GM12878 (cell line): ENCODE measurements around the gene RCC1. TPM values are rescaled to one million over a fixed set of nuclear protein-coding genes. Genes with fewer than 3 reads are reported as not detected.

Source experiments
- ATAC-seq: fragments of 200-7000 bp; cut with Tn5 transposase; 3 replicates; pipeline ENCODE4 v1.9.1; 2020; ENCODE audit warnings: mild to moderate bottlenecking, moderate library complexity
- BruUV-seq: library from RNA; stranded (reverse); fragments of 400-500 nt; replicated peaks from 2 replicates; lab custom pipeline; 2021; lab: Mats Ljungman, UMichigan
- CTCF ChIA-PET: fragments of 300-600 bp; sonication (Branson Sonifier 250); formaldehyde crosslinking; extraction: SDS; loops from one replicate; lab custom pipeline; 2021; ENCODE audit warnings: inconsistent platforms; lab: Yijun Ruan, JAX
- POLR2A ChIA-PET: fragments of 350-600 bp; formaldehyde crosslinking; extraction: SDS; loops from one replicate; lab custom pipeline; 2021; ENCODE audit warnings: inconsistent platforms; lab: Charles Lee
- RAD21 ChIA-PET: fragments of 300-600 bp; sonication (Branson Sonifier 250); formaldehyde crosslinking; loops from one replicate; lab custom pipeline; 2023; ENCODE audit warnings: antibody characterized with exemption; ENCODE audit not compliant: unreplicated experiment; lab: Charles Lee
- SMC1A ChIA-PET: fragments of 300-600 bp; sonication (Branson Sonifier 250); formaldehyde crosslinking; loops from one replicate; lab custom pipeline; 2023; ENCODE audit not compliant: unreplicated experiment, uncharacterized antibody; lab: Charles Lee
- DNase-seq: peaks from one replicate; pipeline ENCODE4 v3.0.0-alpha.2; 2011; ENCODE audit warnings: low read depth, low spot score
- FAIRE-seq: peaks from 3 replicates; lab custom pipeline; 2011; peaks lifted over from hg19 to GRCh38; lab: Jason Lieb, UNC
- H2AFZ ChIP-seq: 2 replicates; pipeline ENCODE4 v1.6.0; 2011; ENCODE audit warnings: low read depth, low read length, control low read depth; ENCODE audit not compliant: control insufficient read depth
- H3K27ac ChIP-seq: 2 replicates; pipeline ENCODE4 v1.5.1; 2011; ENCODE audit warnings: control low read depth; ENCODE audit not compliant: control insufficient read depth, insufficient read depth
- H3K27me3 ChIP-seq, 2 experiments: replicated peaks in 1 of 2; 2 replicates each; pipeline versions ENCODE4 v1.6.0 to v1.6.1; 2011; ENCODE audit warnings: low read length in 1 of 2; ENCODE audit not compliant: control insufficient read depth in 2 of 2, insufficient read depth in 2 of 2
- H3K36me3 ChIP-seq, 2 experiments: 2 replicates each; pipeline ENCODE4 v1.5.1; 2011; ENCODE audit warnings: low read length in 1 of 2; ENCODE audit not compliant: control insufficient read depth in 2 of 2, insufficient read depth in 2 of 2
- H3K4me1 ChIP-seq: 2 replicates; pipeline ENCODE4 v1.6.1; 2011; ENCODE audit warnings: mild to moderate bottlenecking, low read length, moderate library complexity, mixed read lengths; ENCODE audit not compliant: control insufficient read depth, insufficient read depth
- H3K4me2 ChIP-seq: 2 replicates; pipeline ENCODE4 v1.6.0; 2011; ENCODE audit warnings: control low read depth; ENCODE audit not compliant: control insufficient read depth, insufficient read depth
- H3K4me3 ChIP-seq: fragments of 200-600 bp; sonication (generic); 2 replicates; pipeline ENCODE4 v1.5.1; 2016
- H3K79me2 ChIP-seq: 2 replicates; pipeline ENCODE4 v1.6.0; 2011; ENCODE audit warnings: low read length; ENCODE audit not compliant: control insufficient read depth, insufficient read depth
- H3K9ac ChIP-seq: 2 replicates; pipeline ENCODE4 v1.8.0; 2011; ENCODE audit warnings: low read length, control low read depth, mixed read lengths; ENCODE audit not compliant: control insufficient read depth, insufficient read depth
- H3K9me3 ChIP-seq: replicated peaks from 3 replicates; pipeline ENCODE4 v1.5.1; 2011; ENCODE audit warnings: mild to moderate bottlenecking, low read length; ENCODE audit not compliant: control insufficient read depth, insufficient read depth
- H4K20me1 ChIP-seq: 2 replicates; pipeline ENCODE4 v1.6.0; 2011; ENCODE audit not compliant: control insufficient read depth, insufficient read depth
- CREB1 ChIP-seq: IDR thresholded peaks from 2 replicates; pipeline ENCODE4 v1.6.1; 2012; ENCODE audit warnings: low read depth, mild to moderate bottlenecking, inconsistent platforms
- CREM ChIP-seq: IDR thresholded peaks from 2 replicates; pipeline ENCODE4 v1.6.1; 2014; ENCODE audit warnings: antibody characterized with exemption, low read depth
- EGR1 ChIP-seq, 2 experiments: IDR thresholded peaks; 1 replicate in 1 of 2; 2 replicates in 1 of 2; pipeline ENCODE4 v1.6.1; 2011 to 2012; ENCODE audit warnings: low read depth in 2 of 2, low read length in 2 of 2, borderline replicate concordance in 1 of 2, mild to moderate bottlenecking in 1 of 2, moderate library complexity in 1 of 2
- GABPA ChIP-seq: IDR thresholded peaks from 2 replicates; pipeline ENCODE4 v1.6.1; 2014; ENCODE audit warnings: antibody characterized with exemption, low read depth, mild to moderate bottlenecking, inconsistent platforms
- MYB ChIP-seq: fragments of 150-350 bp; IDR thresholded peaks from 2 replicates; pipeline ENCODE4 v1.6.1; 2014; ENCODE audit warnings: mild to moderate bottlenecking, low read depth, low read length, borderline replicate concordance
- NR2C1 ChIP-seq: fragments of 450-650 bp; IDR thresholded peaks from 2 replicates; pipeline ENCODE4 v1.6.1; 2017; ENCODE audit warnings: antibody characterized with exemption, mild to moderate bottlenecking, moderate library complexity
- POLR2AphosphoS2 ChIP-seq: IDR thresholded peaks from 2 replicates; pipeline ENCODE4 v1.6.1; 2011; ENCODE audit warnings: low read depth, mild to moderate bottlenecking, low read length, improper control_type of control experiment, moderate library complexity
- POU2F2 ChIP-seq: IDR thresholded peaks from 3 replicates; pipeline ENCODE4 v1.6.1; 2011; ENCODE audit warnings: low read depth, mild to moderate bottlenecking, low read length, borderline replicate concordance
- SIN3A ChIP-seq: IDR thresholded peaks from 2 replicates; pipeline ENCODE4 v1.6.1; 2012; ENCODE audit warnings: low read depth, low read length, improper control_type of control experiment
- SKIL ChIP-seq: fragments of 450-650 bp; IDR thresholded peaks from 2 replicates; pipeline ENCODE4 v1.6.1; 2017; ENCODE audit warnings: mild to moderate bottlenecking, low read depth, inconsistent platforms; ENCODE audit not compliant: poor library complexity, severe bottlenecking
- SMAD1 ChIP-seq: fragments of 450-650 bp; IDR thresholded peaks from 2 replicates; pipeline ENCODE4 v1.6.1; 2018; ENCODE audit warnings: mild to moderate bottlenecking, low read depth; ENCODE audit not compliant: partially characterized antibody
- SRF ChIP-seq, 2 experiments: IDR thresholded peaks; 2 replicates each; pipeline ENCODE4 v1.6.1; 2011; ENCODE audit warnings: low read depth in 2 of 2, low read length in 2 of 2, mild to moderate bottlenecking in 1 of 2, moderate library complexity in 1 of 2
- TARDBP ChIP-seq: IDR thresholded peaks from 2 replicates; pipeline ENCODE4 v1.6.1; 2016; ENCODE audit warnings: borderline replicate concordance
- WGBS: methylation state at CpG from one replicate; pipeline ENCODE4 v1.1.6; 2016; ENCODE audit warnings: low lambda C conversion rate; ENCODE audit not compliant: insufficient replicate concordance, insufficient coverage; ENCODE audit errors: missing lambda C conversion rate; 5-methylcytosine and 5-hydroxymethylcytosine counted together
- in situ Hi-C: fragments of 300-500 bp; cut with MboI; formaldehyde crosslinking; loops from 9 replicates; pipeline ENCODE4 v1.14.3; 2018; ENCODE audit warnings: mixed read lengths
- intact Hi-C: fragments of 100-400 bp; cut with micrococcal nuclease; formaldehyde crosslinking; loops from one replicate; pipeline ENCODE4 v1.14.2; 2022; ENCODE audit not compliant: unreplicated experiment
- polyA plus RNA-seq, 11 experiments: library from polyadenylated mRNA; depleted of rRNA in 4 of 11; unstranded in 6 of 11; stranded (reverse) in 5 of 11; fragments of >200 nt; fragmentation: Nextera tagmentation in 4 of 11; fragmentation: Illumina TruSeq in 1 of 11; extraction: Ambion mirVana in 4 of 11; extraction: Trizol in 1 of 11; gene quantifications; 1 replicate in 1 of 11; 2 replicates in 10 of 11; pipeline versions ENCODE4 v1.2.1 to v1.2.3, GENCODE V29; 2011 to 2016; ENCODE audit warnings: inconsistent platforms in 2 of 11, missing spikeins in 2 of 11, low read depth in 1 of 11
- total RNA-seq, 4 experiments: library from RNA; depleted of rRNA in 3 of 4; stranded (reverse); fragments of >200 nt in 3 of 4; fragmentation: Illumina TruSeq in 1 of 4; extraction: Trizol in 1 of 4; gene quantifications; 2 replicates each; pipeline versions ENCODE4 v1.2.1 to v1.2.3, GENCODE V29; 2013 to 2021
- TF ChIP-seq, protein P1 (sequence below): fragments of 450-650 bp; IDR thresholded peaks from 2 replicates; pipeline ENCODE4 v1.6.1; 2017; ENCODE audit warnings: borderline replicate concordance
- TF ChIP-seq, protein P2 (sequence below): fragments of 450-650 bp; IDR thresholded peaks from 2 replicates; pipeline ENCODE4 v1.6.1; 2016; ENCODE audit warnings: mild to moderate bottlenecking

Gene RCC1
- total and polyA plus RNA-seq, 10 of the 15 experiments (the other 5 are each of a cell fraction or from before 2014, with no cell fraction given): 8.3 to 99.4 (median 74.6) TPM

DNA sequence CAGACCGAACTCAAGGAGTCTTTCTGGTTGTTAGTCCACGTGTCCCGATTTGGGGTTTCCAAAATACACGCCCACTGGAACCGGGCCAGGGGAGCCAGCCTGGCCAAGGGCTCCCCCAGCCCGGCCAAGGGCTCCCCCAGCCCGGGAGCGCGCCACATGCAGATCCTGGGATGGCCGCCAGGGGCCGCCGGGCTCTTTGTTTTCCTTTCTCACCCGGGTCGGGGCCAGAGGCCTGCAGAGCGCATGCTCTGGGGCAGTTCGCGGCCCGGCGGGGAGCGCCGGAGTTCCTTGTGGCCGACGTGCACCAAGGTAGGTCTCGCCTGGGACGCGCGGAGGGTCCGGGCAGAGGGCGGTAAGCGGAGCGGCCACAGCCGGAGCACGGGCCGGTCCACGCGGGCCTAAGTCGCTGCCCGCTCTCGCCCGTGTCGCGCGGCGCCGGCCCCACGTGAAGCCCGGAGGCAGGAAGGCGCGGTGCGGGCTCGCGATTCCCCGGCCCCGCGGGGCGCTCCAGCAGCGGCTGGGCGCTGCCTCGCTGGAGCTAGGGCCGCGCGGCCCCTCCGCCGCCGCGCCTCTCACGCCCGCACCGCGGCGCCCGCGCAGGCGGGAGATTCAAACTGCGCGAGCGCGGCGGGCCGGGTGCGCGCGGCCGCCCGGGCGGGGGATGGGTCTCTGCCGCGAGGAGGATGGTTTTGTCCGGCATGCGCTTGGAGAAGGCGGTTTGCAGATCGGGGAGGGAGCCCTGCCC, 12.3 kb downstream of the RCC1 start (continued):
- TF ChIP-seq TARDBP (no peak), POU2F2 (no peak), SRF (IDR thresholded peaks at IDR 0.05; ENCODE audit: low read depth in 2 of 2, low read length in 2 of 2) (no peak), CREB1 (no peak), SMAD1 (no peak), SKIL (no peak), POLR2AphosphoS2 (peak; percentile 54; the same call in 1 of the 2 replicates)
- TF ChIP-seq, all 136 proteins: peak for 32

- in situ Hi-C loops: loop anchor here (5.0 kb wide), 2 partner anchors 83 to 358 kb away; no protein-coding TSS in a partner anchor
- FAIRE-seq (peak; percentile 78), ATAC-seq (peak; percentile 41), DNase-seq (no peak)
- WGBS: under 1% methylated on average over 21 of the region's 21 CpGs
- Histone ChIP-seq H3K36me3 (peaks cover 0 to 2% of the 10 kb centered on the region in 2 experiments; a peak in 3 of 4 replicates), H3K4me3 (peak overlapping the region; percentile 80), H3K4me2 (peak overlapping the region; percentile 86), H3K27me3 (no peaks in the 10 kb centered on the region), H3K79me2 (peaks cover 44% of the 10 kb centered on the region), H3K27ac (peak overlapping the region; percentile 84), H4K20me1 (no peaks in the 10 kb centered on the region), H2AFZ (peak overlapping the region; percentile 83), H3K9ac (peak overlapping the region; percentile 74), H3K4me1 (peaks cover 18% of the 10 kb centered on the region), H3K9me3 (no peaks in the 10 kb centered on the region)
- RAD21 ChIA-PET: interaction anchor here (1.8 to 4.4 kb wide), 2 partner anchors 60 to 84 kb away, joined by 12 to 32 read pairs; no protein-coding TSS in a partner anchor
- SMC1A ChIA-PET: interaction anchor here (1.2 to 8.4 kb wide), 4 partner anchors 11 to 97 kb away, joined by 3 to 57 read pairs (median 26); no protein-coding TSS in a partner anchor
- intact Hi-C loops: loop anchor here (1.0 to 5.0 kb wide), 6 partner anchors 34 to 358 kb away; partner anchors contain the start of genes TAF12 and TRNAU1AP
- CTCF ChIA-PET: interaction anchor here (0.6 to 8.0 kb wide), 8 partner anchors 33 to 159 kb away, joined by 3 to 95 read pairs (median 4); no protein-coding TSS in a partner anchor
- POLR2A ChIA-PET: interaction anchor here (0.7 to 3.2 kb wide), 5 partner anchors 13 to 514 kb away, joined by 3 to 21 read pairs (median 3); partner anchors contain the start of gene RCC1
- BruUV-seq: TSS peak; percentile 51
- TF ChIP-seq SIN3A: peak; percentile 16; the same call in 1 of the 2 replicates
- no peak for TF ChIP-seq EGR1 (IDR thresholded peaks at IDR 0.05; ENCODE audit: borderline replicate concordance in 1 of 2, low read depth in 2 of 2, low read length in 2 of 2)
- no peak for TF ChIP-seq MYB
- 0 out of 2 replicates have a peak, but pooled peaks have one; percentile 3 for TF ChIP-seq NR2C1
- 0 out of 3 replicates have a peak, but pooled peaks have one; percentile 6 for TF ChIP-seq POU2F2
- TF ChIP-seq, protein P1, sequence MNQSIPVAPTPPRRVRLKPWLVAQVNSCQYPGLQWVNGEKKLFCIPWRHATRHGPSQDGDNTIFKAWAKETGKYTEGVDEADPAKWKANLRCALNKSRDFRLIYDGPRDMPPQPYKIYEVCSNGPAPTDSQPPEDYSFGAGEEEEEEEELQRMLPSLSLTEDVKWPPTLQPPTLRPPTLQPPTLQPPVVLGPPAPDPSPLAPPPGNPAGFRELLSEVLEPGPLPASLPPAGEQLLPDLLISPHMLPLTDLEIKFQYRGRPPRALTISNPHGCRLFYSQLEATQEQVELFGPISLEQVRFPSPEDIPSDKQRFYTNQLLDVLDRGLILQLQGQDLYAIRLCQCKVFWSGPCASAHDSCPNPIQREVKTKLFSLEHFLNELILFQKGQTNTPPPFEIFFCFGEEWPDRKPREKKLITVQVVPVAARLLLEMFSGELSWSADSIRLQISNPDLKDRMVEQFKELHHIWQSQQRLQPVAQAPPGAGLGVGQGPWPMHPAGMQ: no peak
- TF ChIP-seq CREM: peak; percentile 67; the same call in 1 of the 2 replicates
- no peak for TF ChIP-seq GABPA
- TF ChIP-seq, protein P2, sequence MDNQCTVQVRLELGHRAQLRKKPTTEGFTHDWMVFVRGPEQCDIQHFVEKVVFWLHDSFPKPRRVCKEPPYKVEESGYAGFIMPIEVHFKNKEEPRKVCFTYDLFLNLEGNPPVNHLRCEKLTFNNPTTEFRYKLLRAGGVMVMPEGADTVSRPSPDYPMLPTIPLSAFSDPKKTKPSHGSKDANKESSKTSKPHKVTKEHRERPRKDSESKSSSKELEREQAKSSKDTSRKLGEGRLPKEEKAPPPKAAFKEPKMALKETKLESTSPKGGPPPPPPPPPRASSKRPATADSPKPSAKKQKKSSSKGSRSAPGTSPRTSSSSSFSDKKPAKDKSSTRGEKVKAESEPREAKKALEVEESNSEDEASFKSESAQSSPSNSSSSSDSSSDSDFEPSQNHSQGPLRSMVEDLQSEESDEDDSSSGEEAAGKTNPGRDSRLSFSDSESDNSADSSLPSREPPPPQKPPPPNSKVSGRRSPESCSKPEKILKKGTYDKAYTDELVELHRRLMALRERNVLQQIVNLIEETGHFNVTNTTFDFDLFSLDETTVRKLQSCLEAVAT: peak; percentile 85
Measured at GRCh38 chr1:28518745-28519341, 13.0 kb downstream of the RCC1 start.
